Measurements from ENCODE around the gene OLFML3.

Gene OLFML3

GRCh38 chr1:113993766-113994165 lies 14.5 kb downstream of the OLFML3 start:
- Histone ChIP-seq H3K27me3 (replicated peaks; ENCODE audit: control insufficient read depth, insufficient read depth, low read length) (no peaks in the 10 kb centered on the region), H3K4me3 (replicated peaks; ENCODE audit: low read depth, low read length) (no peak overlapping the region), H3K36me3 (ENCODE audit: control insufficient read depth, insufficient read depth, low read length) (no peaks in the 10 kb centered on the region)
- TF ChIP-seq, protein P1, sequence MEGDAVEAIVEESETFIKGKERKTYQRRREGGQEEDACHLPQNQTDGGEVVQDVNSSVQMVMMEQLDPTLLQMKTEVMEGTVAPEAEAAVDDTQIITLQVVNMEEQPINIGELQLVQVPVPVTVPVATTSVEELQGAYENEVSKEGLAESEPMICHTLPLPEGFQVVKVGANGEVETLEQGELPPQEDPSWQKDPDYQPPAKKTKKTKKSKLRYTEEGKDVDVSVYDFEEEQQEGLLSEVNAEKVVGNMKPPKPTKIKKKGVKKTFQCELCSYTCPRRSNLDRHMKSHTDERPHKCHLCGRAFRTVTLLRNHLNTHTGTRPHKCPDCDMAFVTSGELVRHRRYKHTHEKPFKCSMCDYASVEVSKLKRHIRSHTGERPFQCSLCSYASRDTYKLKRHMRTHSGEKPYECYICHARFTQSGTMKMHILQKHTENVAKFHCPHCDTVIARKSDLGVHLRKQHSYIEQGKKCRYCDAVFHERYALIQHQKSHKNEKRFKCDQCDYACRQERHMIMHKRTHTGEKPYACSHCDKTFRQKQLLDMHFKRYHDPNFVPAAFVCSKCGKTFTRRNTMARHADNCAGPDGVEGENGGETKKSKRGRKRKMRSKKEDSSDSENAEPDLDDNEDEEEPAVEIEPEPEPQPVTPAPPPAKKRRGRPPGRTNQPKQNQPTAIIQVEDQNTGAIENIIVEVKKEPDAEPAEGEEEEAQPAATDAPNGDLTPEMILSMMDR (IDR thresholded peaks at IDR 0.05; ENCODE audit: insufficient read depth, low read length, poor library complexity, severe bottlenecking): no peak
- no peak for DNase-seq (ENCODE audit: extremely low read depth, insufficient read length)

DNA sequence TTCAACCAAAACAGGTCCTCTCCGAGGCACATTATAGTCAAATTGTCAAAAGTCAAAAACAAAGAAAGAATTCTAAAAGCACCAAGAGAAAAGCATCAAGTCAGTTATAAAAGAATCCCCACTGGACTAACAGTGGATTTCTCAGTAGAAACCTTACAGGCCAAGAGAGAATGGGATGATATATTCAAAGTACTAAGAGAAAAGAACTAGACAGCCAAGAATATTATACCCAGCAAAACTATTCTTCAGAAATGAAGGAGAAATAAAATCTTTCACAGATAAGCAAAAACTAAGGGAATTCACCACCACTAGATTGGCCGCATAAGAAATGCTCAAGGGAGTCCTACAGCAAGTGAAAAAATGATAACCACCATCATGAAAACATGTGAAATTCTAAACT lies 16.1 kb downstream of the OLFML3 start:
- no peak for DNase-seq (ENCODE audit: extremely low read depth, insufficient read length)
- Histone ChIP-seq H3K27me3 (replicated peaks; ENCODE audit: control insufficient read depth, insufficient read depth, low read length) (no peaks in the 10 kb centered on the region), H3K4me3 (replicated peaks; ENCODE audit: low read depth, low read length) (no peak overlapping the region), H3K36me3 (ENCODE audit: control insufficient read depth, insufficient read depth, low read length) (no peaks in the 10 kb centered on the region)
- TF ChIP-seq, protein P1 (IDR thresholded peaks at IDR 0.05; ENCODE audit: insufficient read depth, low read length, poor library complexity, severe bottlenecking): no peak

GRCh38 chr1:113998361-113998760 lies 19.1 kb downstream of the OLFML3 start:
- Histone ChIP-seq H3K27me3 (replicated peaks; ENCODE audit: control insufficient read depth, insufficient read depth, low read length) (no peaks in the 10 kb centered on the region), H3K4me3 (replicated peaks; ENCODE audit: low read depth, low read length) (no peak overlapping the region), H3K36me3 (ENCODE audit: control insufficient read depth, insufficient read depth, low read length) (no peaks in the 10 kb centered on the region)
- TF ChIP-seq, protein P1 (IDR thresholded peaks at IDR 0.05; ENCODE audit: insufficient read depth, low read length, poor library complexity, severe bottlenecking): no peak
- DNase-seq (ENCODE audit: extremely low read depth, insufficient read length): no peak

DNA sequence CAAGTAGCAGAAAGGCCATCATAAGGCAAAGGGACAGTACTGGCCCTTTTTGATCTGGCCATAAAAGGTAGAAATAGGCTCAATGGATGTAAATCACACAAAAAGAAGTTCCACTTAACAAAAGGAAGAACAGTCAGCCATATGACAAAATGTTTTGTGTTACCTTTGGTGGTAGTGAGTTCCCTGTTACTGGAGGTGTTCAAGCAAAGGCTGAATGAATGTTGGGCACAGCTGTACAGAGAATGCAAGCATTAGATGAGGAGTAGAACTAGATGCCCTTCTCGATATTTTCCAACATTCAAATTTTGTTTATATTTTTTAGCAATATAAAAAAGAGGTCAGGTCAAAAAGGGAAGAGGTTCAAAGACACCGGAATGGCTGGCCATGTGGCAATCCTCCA lies 20.0 kb downstream of the OLFML3 start:
- Histone ChIP-seq H3K27me3 (replicated peaks; ENCODE audit: control insufficient read depth, insufficient read depth, low read length) (no peaks in the 10 kb centered on the region), H3K4me3 (replicated peaks; ENCODE audit: low read depth, low read length) (no peak overlapping the region), H3K36me3 (ENCODE audit: control insufficient read depth, insufficient read depth, low read length) (no peaks in the 10 kb centered on the region)
- TF ChIP-seq, protein P1 (IDR thresholded peaks at IDR 0.05; ENCODE audit: insufficient read depth, low read length, poor library complexity, severe bottlenecking): no peak
- DNase-seq (ENCODE audit: extremely low read depth, insufficient read length): no peak

GRCh38 chr1:113999799-114000198 lies 20.5 kb downstream of the OLFML3 start:
- Histone ChIP-seq H3K4me3 (replicated peaks; ENCODE audit: low read depth, low read length) (no peak overlapping the region), H3K36me3 (ENCODE audit: control insufficient read depth, insufficient read depth, low read length) (no peaks in the 10 kb centered on the region), H3K27me3 (replicated peaks; ENCODE audit: control insufficient read depth, insufficient read depth, low read length) (no peaks in the 10 kb centered on the region)
- DNase-seq (ENCODE audit: extremely low read depth, insufficient read length): no peak
- TF ChIP-seq, protein P1 (IDR thresholded peaks at IDR 0.05; ENCODE audit: insufficient read depth, low read length, poor library complexity, severe bottlenecking): no peak

DNA sequence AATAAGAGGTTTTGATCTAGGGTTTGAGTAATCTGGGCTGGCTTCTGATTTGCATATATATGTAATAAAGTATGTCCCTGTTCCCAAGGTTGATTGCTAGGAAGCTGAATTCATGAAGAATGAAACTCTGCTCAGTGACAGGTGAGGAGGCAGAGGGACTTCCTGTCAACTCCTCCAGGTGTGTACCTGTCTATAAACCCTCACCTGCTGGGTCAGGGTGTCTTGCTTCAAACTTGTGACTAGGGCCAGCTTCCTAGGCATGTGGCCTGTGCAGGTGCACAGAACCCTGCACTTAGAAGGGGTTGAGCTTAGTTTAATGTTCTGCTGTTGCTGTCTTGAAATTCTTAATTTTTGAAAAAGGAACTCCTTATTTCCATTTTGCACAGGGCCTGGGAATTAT lies 21.1 kb downstream of the OLFML3 start:
- DNase-seq (ENCODE audit: extremely low read depth, insufficient read length): no peak
- no peaks in the 10 kb centered on the region for H3K36me3 ChIP-seq (ENCODE audit: control insufficient read depth, insufficient read depth, low read length)
- H3K27me3 ChIP-seq (replicated peaks; ENCODE audit: control insufficient read depth, insufficient read depth, low read length): no peaks in the 10 kb centered on the region
- TF ChIP-seq, protein P1 (IDR thresholded peaks at IDR 0.05; ENCODE audit: insufficient read depth, low read length, poor library complexity, severe bottlenecking): no peak
- H3K4me3 ChIP-seq (replicated peaks; ENCODE audit: low read depth, low read length): no peak overlapping the region

Data from GM06990 (cell line).